Kidney epithelial cell (primary cell): ENCODE measurements around the gene MACROH2A1. TPM values are rescaled to one million over a fixed set of nuclear protein-coding genes. Genes with fewer than 3 reads are reported as not detected.

Source experiments
- DNase-seq: peaks from one replicate; pipeline ENCODE4 v3.0.0-alpha.2; 2010; ENCODE audit warnings: low read depth
- H3K27me3 ChIP-seq: 2 replicates; pipeline ENCODE4 v1.6.0; 2011; ENCODE audit warnings: low read length; ENCODE audit not compliant: control insufficient read depth, insufficient read depth
- H3K36me3 ChIP-seq: 2 replicates; pipeline ENCODE4 v1.5.1; 2011; ENCODE audit warnings: low read length; ENCODE audit not compliant: control insufficient read depth, insufficient read depth
- H3K4me3 ChIP-seq: 2 replicates; pipeline ENCODE4 v1.5.1; 2011; ENCODE audit warnings: low read depth, mild to moderate bottlenecking, control low read depth, low read length
- total RNA-seq: library from RNA; depleted of rRNA; stranded (reverse); fragments of >200 nt; gene quantifications from 2 replicates; pipeline ENCODE4 v1.2.3, GENCODE V29; 2015
- TF ChIP-seq, protein P1 (sequence below): IDR thresholded peaks from 2 replicates; pipeline ENCODE4 v1.5.1; 2011; ENCODE audit warnings: mild to moderate bottlenecking, moderate library complexity, low read length, control low read depth, inconsistent platforms; ENCODE audit not compliant: insufficient read depth, poor library complexity, severe bottlenecking

Gene MACROH2A1
- total RNA-seq, 1 donor from 2014 or later = 298 TPM

GRCh38 chr5:135417083-135417482 lies 18.1 kb upstream of the MACROH2A1 start:
- DNase-seq = no peak
- no peak overlapping the region for H3K4me3 ChIP-seq
- H3K36me3 ChIP-seq = no peaks in the 10 kb centered on the region
- no peaks in the 10 kb centered on the region for H3K27me3 ChIP-seq
- TF ChIP-seq, protein P1, sequence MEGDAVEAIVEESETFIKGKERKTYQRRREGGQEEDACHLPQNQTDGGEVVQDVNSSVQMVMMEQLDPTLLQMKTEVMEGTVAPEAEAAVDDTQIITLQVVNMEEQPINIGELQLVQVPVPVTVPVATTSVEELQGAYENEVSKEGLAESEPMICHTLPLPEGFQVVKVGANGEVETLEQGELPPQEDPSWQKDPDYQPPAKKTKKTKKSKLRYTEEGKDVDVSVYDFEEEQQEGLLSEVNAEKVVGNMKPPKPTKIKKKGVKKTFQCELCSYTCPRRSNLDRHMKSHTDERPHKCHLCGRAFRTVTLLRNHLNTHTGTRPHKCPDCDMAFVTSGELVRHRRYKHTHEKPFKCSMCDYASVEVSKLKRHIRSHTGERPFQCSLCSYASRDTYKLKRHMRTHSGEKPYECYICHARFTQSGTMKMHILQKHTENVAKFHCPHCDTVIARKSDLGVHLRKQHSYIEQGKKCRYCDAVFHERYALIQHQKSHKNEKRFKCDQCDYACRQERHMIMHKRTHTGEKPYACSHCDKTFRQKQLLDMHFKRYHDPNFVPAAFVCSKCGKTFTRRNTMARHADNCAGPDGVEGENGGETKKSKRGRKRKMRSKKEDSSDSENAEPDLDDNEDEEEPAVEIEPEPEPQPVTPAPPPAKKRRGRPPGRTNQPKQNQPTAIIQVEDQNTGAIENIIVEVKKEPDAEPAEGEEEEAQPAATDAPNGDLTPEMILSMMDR = no peak

GRCh38 chr5:135405082-135405481 lies 6.1 kb upstream of the MACROH2A1 start:
- no peak for DNase-seq
- no peak overlapping the region for H3K4me3 ChIP-seq
- TF ChIP-seq, protein P1 = no peak

DNA sequence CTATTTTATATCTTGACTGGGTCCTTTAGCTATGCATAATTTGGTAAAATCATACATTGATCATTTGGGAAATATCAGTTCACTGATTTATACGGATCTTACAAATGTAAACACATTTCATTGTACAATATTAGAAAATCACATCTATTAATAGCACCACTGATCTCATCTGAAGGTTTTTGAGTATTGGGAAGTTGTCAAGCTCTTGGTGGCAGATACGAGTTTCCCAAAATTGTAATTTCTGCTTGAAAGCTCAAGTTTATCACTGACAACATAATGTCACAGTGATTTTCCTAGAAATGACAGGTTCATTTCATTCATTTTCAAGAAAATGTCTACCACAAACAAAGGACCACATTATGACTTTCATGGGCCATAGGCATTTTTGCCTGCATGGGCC lies 3.0 kb upstream of the MACROH2A1 start:
- TF ChIP-seq, protein P1 = no peak
- Histone ChIP-seq H3K27me3 (no peaks in the 10 kb centered on the region), H3K4me3 (no peak overlapping the region), H3K36me3 (no peaks in the 10 kb centered on the region)
- no peak for DNase-seq

More at GRCh38 chr5:135405082-135405481, 6.1 kb upstream of the MACROH2A1 start:
- Histone ChIP-seq H3K27me3 (no peaks in the 10 kb centered on the region), H3K36me3 (no peaks in the 10 kb centered on the region)

DNA sequence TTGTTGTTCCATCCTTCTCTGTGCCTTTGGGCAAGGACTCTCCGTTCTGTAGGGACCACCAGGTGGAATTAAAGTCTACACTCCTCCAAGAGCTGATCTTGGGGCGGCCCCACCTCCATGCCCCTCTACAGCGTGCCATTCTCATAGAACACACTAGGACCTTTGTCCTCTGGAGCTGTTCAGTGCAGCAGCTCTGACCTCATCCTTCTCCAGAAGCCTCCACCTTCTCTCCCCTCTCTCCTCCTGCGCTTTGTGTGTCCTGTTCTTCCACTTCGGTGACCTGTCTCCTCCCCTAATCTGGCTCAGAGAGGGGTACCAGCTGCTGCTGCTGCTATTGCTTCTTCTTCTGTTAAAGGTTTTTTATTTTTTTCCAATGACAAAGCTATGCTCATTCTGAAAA lies 1.8 kb upstream of the MACROH2A1 start:
- Histone ChIP-seq H3K36me3 (no peaks in the 10 kb centered on the region), H3K27me3 (no peaks in the 10 kb centered on the region), H3K4me3 (no peak overlapping the region)
- no peak for DNase-seq
- TF ChIP-seq, protein P1 = no peak

GRCh38 chr5:135399794-135400542 lies 937 bp upstream of the MACROH2A1 start:
- no peak for DNase-seq
- Histone ChIP-seq H3K4me3 (peak overlapping the region; percentile 74), H3K27me3 (no peaks in the 10 kb centered on the region), H3K36me3 (no peaks in the 10 kb centered on the region)
- TF ChIP-seq, protein P1 = no peak
